ENCODE data around the gene VAV3.
A peak's percentile ranks its signal among the peaks of the same experiment; 100 is the strongest.
"Not testable (repeated sequence)": the region's sequence is repeated elsewhere in the genome, so short reads cannot be mapped to it uniquely, and the experiment has no call there.

Gene VAV3

DNA sequence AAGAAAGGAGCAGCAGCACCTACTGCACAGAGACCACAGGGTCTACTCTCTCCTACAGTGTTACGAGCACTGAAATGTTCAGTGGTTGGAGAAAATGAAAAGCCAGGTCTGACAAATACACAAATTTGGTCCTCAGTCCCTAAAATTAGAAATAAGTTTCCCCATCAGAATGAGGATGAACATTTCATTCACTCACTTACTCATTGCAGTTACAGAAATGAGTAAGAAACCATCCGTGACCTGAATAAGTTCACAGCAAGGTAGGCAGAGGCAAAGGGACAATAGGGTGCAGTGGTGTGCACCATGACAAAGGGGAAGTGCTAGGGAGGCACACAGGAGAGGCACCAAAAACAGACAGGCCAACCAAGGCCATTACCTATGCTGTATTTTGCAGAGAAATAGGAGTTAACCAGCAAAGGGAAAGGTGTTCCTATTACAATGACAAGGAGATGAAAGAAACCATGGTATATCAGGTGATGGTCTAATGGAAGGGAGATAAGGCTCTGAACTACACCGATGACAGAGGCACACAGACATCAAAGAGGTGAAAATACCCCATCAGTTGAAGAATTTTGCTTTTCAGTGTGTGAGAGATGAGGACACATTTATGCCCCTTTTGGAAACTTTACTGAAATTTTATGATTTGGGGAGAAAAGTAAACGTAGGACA, 29.4 kb downstream of the VAV3 start:
- DNase-seq, result peak in 1 of 5 donors; percentile 76

DNA sequence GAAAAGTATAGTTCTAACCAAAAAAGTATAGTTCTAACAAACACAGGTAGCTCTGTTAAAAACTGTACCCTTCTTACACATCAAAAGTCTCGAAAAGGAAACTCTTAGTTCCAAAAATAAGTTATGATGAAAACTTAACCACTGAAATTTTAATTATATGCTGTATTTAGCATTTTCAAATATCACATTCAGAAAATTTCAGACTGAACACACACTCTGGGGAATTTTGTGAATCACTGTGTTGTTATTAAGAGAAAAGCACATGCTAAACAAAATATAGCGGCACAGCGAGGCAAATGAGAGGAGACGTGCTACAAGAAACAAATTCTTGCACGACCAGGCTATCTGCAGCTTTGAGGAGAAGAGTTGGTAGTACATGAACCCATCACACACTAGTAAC, 30.4 kb downstream of the VAV3 start:
- DNase-seq, result no peak

DNA sequence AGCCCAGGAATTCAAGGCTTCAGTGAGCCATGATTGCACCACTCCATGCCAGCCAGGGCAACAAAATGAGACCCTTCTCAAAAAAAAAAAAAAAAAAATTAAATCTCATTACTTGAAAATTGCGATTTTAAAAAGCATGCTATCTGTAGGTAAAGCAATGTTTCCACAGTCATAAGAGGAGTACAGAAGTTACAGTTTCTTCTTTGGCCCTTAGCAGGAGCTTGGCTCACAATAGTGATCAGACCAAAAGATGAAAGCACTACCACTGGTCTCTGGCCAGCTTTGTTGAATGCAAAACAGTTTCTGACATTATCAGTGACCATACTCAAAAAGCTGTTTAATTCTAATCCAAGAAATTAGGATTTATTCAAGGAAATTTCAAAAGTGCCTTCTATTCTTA, 31.2 kb downstream of the VAV3 start:
- DNase-seq, result no peak

DNA sequence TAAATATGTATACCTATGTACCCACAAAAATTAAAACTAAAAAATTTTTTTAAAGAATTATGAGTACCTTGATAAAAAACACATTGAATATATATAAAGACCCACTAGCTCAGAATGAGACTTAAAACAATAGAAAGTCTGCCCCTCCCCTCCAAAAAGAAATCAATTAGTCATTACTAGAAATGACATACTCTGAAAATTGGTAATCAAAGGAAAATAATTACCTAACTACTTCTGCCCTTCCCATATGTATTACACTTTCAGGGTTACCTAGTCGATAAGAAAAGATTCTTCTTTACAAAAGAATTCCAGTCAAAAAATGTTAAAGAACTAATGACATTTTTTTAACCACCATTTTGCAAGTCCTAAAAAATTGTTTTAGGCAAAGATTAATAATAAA, 34.7 kb downstream of the VAV3 start:
- no peak for DNase-seq

DNA sequence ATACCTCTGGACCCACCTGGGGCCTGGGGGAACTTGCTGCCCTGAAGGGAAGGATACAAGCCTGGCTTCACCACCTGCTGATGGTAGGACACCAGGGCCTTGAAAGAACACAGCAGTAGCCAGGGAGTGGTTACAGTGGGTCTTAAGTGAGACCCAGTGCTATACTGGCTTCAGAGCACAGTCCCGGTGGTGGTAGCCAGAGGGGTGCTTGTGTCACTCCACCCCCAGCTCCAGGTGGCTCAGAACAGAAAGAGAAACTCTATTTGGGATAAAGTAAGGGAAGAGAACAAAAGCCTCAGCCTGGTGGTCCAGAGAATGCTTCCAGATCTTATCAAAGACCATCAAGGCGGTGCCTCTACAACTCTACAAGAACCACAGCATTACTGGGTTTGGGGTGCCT, 37.2 kb downstream of the VAV3 start:
- no peak for DNase-seq

DNA sequence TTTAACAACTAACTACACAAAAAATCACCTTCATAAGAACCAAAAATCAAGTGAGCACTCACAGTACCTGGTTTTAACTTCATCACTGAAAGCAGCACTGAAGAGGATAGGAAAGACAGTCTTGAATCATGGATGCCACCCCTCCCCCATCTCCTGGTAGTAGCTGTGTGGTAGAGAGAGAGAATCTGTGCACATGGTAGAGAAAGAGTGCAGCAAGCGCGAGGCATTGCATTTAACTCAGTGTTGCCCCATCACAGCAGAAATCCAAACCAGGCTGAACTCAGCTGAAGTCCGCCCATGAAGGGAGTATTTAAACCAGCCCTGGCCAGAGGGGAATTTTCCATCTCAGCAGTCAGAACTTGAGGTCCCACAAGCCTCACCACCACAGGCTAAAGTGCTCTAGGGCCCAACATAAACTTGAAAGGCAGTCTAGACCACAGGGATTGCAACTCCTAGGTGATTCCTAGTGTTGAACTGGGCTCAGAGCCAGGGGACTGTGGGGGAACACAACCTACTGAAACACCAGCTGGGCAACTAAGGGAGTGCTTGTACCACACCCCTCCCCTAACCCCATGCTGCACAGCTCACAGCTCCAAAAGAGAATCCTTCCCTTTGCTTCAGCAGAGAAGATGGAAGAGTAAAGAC, 38.4 kb downstream of the VAV3 start:
- no peak for DNase-seq

DNA sequence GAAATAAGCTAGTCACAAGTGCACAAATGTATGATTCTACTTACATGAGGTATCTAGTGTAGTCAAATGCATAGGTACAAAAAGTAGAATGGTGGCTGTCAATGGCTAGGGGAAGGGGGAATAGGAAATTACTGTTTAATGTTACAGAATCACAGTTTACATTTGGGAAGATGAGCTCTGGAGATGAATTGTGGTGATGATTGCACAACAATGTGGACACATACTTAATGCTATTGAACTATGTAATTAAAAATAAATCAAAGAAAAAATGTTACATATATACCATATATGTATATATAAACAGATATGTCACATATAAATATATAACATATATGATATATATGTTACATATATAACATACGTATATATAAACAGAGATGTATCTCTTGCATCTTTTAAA, 39.4 kb downstream of the VAV3 start:
- no peak for DNase-seq

DNA sequence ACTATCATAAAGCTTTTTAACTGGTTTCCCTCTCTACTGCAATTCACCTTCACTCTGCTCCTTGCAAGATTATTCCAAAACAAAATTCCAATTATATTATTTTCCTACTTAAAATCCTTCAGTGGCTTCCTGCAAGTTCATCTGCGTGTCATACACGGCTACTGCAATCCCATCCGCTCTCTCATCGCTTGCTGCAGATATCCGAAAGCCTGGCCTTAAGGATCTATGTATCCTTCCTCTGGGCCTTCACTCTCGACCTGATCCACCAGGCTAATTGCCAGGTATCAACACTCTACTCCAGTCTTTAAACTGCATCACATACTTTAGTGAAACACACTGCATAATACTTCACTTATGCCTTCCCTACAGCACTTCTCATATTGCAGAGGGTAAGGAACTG, 44.0 kb downstream of the VAV3 start:
- DNase-seq, result no peak

DNA sequence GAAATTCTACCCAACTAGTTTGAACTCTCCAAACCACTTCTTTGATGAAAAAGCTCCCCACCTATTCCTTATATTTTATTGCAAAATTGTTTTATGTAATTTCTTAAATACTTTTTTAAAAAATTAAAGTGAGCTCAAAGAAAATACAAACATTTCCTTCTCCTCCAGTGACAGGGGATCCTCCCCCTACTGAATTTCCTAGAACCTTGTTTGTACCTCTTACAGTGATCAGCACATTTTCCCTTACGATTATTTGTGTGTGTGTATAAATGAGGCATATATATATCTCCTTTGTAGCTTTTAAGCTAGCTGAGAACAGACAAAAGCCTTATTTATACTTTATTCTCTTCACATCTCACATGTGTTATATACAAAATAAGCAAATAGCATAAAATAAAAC, 44.4 kb downstream of the VAV3 start:
- no peak for DNase-seq

DNA sequence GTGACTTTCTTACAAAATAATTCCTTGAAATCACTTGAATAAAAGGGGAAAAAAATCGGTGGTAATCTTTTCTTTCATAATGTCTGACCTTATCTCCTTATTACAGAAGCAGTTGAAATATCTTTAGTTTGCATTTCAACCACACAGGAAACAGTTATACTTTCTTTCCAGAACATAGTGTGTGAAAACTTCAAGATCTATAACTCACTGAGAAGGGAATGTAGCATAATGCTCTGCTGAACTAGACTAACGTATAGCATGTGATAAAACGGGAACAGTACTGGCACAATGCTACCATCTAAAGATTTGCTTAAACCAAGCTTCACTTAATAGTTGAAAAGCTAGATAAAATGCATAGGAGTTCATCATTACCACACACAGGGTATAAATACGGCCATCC, 45.0 kb downstream of the VAV3 start:
- no peak for DNase-seq

DNA sequence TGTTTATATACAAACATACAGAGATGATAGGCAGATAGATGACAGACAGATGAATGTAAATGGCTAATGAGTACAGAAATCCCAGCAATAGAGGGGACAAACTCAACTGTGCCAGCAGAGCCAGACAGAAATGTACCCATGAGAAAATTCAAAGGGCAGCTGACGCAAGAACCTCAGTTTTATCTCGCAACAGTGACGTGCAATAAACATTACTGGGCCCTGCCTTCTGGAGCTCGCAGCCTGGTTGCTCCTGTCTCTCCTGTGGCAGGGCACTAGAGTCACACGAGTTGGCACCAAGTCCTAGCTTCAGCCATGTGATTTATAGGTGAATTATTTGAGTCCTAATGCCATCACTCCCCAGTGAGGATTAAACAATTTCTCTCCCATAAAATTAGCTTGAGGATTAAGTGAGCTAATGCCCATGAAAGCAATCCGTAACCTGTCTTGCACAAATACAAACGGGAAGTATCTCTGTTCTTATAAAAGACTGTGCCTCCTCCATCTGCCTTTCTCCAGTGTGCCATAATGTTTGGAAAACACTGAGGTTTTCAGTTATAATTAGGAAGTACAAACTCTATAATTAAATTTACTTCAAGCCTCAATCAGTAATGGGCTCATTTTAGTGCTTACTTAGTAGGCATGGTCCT, 50.7 kb downstream of the VAV3 start:
- no peak for DNase-seq

DNA sequence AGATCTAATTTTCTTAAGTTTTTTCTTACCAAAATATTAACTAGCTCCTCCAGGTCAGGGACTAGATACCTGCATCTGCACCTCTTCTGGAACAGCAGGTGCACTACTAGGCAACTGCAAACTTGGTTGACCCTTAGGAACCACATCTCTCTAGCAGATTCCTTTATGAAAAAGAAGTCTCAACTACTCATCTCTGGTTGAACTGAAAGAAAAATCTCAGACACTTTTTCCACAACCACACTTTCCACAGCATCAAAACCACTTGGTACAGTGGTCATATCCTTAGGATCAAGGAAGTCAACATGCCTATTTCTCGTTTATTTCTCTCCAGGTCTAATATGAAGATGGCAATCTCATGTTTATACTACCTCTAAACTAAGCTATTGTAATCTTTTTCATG, 52.3 kb downstream of the VAV3 start:
- DNase-seq, result no peak

DNA sequence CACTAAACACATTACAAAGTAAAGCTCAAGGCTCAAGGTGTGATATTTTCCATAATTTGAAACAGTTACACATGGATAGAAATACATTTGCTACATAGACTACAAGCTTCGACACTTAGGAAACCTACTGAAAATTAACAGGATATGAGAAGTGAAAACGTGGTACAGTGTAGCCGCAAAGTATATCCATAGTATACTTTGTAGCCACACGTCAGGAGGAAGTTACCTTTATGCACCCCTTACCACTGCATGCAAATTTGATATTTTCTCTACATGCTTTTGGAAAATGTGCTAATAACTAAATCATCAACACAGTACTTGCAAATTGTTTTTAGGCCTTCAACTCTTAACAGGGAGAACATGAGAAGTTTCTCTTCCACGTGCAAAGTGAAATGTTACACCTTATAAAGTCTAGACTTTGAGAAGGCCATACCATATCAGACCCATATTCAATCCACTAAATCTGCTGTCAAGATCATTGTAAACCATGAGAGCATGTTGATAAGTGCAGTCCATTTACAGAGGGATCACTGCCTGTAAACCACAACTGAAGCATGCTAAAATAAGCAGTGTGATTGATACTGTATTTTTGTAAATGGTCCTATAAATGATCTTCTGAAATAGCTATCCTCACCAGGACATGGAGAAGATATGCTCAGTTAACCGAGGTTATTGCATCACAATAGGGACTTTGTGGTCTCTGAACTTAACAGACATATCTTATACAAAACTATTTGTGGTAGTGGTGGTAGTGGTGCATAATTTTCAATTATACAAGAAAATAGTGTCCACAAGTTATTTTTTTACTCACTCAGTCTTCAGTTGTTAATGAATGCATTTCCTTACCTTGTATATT, 64.7 kb downstream of the VAV3 start:
- peak in 1 of 5 donors; percentile 2 for DNase-seq

DNA sequence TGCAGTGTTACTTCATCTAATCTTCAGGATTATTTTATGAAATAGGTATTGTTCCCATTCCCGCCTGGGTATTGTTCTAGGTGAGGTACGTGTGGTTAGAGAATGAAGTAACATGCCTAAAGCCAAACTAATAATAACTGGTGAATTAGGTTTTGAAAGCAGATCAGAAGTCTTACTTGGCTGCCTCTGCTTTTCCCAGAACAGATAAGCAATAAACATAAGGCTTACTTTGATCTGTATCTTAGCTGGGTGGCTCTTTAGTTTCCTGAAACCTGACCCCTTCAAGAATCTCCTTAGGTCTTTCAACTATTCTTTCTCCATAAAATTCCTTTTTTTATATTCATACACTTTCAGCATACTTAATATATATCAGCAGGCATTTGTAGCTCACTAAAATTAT, 65.3 kb downstream of the VAV3 start:
- DNase-seq, result no peak

DNA sequence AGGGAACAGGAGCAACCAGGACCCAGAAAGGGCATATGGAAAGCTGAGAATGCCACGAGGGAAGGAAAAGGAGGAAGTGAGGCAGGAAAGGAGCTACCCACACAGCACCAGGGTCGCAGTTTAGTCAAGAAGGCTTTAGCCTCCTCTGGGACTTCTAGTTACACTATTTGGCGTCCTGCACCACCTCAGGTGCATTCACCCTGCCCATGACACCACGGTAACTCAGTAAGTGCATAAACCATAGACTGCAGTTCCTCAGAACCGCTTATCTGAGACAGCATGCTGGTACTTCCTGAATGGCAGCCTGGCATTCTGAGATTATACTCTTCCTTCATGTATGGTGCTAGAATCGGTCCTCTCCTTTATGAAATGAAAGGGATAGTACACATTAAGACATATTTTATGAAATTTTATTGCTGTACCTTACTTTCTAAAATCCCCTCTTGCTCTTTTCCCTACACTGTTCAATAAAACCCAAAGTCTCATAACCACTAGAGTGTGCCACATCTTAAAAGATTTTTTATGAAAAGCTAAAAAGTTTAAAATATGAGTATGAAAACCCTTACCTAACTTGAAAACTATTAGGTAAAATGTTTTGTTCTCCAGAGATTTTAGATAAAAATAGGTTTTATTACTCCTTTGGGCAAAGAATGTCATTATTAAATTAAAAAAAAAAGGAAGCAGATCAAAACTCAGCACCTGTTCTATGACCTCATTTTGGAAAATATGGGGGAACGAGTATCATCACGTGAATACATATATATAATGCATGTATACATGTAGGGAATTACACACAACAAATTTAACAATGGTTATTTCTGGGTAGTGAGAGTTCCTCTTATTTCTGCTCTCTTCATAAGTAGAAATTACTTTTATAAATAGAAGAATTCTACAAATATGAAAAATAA, 67.3 kb downstream of the VAV3 start:
- DNase-seq, result no peak

DNA sequence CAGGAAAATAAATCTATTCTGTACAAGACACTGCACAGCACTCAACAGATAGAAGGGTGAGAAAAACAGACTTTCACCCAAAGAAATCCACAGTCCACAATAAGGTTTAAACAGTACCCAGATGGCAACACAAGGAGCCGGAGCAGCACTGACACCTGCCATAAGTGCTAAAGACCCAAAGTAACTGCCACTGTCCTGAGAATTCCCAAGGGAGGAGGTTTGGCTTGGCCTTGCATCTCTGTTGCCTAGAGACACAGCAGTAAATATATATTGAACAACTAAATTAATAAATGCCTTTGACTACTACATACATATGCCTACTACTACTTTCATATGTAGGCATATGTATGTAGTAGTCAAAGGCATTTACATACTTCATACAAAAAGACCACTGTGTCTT, 68.0 kb downstream of the VAV3 start:
- no peak for DNase-seq

DNA sequence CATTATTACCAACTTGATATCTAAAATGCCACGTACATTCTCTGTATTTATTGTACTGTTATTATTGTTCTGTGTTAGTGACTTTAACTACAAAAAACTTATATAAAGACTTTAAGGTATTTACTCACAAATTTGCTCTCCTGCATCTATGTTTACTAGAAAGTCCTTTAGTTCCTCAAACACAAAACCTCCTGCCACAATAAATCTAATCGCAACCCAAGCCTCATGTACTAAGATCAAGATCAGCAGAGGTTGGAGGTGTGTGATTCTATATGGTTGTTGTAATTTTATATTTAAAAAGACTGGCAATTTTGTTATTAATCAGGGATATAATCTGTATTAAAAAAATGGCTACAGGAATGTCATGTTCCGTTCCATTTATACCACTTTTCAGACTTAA, 68.6 kb downstream of the VAV3 start:
- no peak for DNase-seq

DNA sequence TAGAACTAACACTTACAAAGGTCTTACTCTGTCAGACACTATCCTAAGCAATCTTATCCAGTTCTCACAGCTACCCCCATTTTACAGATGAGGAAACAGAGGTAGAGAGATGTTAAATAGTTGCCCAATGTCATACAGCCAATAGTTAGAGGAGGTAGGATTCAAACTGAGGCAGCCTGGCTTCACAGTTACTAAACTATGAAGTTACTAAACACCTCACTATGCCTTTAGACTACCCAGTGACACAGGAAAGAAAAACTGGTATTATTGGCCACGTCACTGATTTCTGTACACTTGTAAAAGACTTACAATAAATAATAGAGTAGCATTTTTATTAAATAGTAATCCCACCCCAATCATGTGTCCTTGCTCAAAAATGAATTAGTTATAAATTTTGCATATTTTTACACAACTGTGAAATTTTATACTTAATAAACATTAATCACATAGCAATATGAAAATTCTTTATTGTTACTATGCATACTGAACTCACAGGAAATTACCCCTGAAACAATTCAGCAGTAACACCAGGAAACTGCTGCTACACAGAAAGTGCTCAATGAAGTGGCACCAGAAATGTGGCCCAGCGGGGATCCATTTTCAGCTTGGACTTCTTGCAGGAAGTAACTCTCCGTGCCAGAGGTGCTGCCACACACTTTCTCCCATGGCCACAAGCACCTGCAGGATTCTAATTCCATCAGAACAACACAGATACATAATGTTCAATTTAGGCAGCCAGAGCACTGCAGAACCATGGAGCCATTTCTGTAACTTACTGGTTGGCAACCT, 69.4 kb downstream of the VAV3 start:
- DNase-seq, result no peak

DNA sequence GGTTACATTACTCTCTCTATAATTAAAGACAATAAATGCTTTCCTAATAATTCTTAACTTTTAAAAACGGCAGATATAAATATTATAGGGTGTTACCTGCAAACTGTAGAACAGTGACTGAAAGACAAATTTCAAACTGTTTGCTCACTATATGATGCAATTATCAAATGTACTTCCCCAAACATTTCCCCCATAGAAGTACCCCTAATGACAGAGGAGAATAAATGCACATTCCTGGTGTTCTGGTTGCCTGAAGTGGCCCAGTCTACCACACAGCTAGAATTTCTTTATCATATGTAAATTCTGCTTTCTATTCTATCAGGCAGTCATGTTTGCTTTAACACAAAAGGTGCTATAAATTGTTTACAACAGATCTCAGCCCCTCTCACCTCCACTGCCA, 70.4 kb downstream of the VAV3 start:
- no peak for DNase-seq

DNA sequence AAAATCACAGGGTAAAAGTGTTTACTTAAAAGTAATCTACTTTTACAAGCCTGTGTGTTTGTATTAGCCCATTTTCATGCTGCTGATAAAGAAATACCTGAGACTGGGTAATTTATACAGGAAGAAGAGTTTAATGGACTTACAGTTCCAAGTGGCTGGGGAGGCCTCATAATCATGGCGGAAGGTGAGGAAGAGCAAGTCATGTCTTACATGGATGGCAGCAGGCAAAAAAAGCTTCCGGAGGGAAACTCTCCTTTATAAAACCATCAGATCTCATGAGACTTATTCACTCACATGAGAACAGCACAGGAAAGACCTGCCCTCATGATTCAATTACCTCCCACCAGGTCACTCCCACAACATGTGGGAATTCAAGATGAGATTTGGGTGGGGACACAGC, 71.6 kb downstream of the VAV3 start:
- DNase-seq, result not testable (repeated sequence)

DNA sequence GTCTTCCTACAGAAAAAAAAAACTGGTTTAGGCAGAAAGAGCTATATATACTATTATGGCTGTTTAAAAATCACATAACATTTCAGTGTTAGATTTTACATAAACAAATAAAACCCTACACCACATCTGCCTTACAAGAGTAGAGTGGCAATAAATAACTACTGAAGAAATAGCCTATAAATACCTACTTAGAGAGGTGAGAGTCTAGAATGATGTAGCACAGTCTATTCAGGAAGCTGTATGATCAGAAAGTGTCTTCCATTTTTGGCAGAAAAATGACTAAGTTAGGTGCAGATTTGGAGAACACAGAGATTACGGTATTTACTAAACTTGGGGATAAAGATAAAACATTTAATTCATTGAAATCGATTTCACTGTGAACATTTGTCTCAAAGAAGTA, 75.5 kb downstream of the VAV3 start:
- DNase-seq, result no peak

DNA sequence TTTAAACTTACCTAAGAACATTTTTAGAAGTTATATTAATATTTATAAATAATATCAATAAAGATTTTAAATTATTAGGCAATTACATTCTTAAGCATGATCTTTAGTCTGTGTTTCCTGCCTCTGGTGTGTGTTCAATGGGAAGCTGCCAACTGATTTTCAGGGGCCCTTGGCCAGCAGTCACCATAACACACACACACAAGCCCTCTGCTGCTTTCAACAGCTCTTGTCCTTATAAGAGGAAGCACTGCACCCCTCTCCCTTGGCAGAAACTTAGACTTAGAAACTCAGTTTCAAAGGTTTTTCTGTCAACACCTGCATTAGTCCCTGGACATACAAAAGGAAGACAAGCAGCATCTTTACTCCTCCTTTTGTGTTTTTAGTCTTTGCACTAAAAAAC, 81.4 kb downstream of the VAV3 start:
- no peak for DNase-seq
